T47D (cell line): ENCODE measurements around the gene PCDHGA3.

Experiments used
- DNase-seq, 2 experiments: peaks; one replicate each; pipeline versions ENCODE4 v3.0.0 to v3.0.0-alpha.2; 2011 to 2012; ENCODE audit warnings: low read depth in 1 of 2, low spot score in 1 of 2
- JUND ChIP-seq: IDR thresholded peaks from 2 replicates; pipeline ENCODE4 v1.6.1; 2012; ENCODE audit warnings: low read depth
- in situ Hi-C: cut with HindIII; loops from 2 replicates; pipeline ENCODE4 v1.10.0; 2016; ENCODE audit warnings: low sequenced_read_pairs, low pct_unique_long_range_greater_than_20kb

PCDHGA3 gene

DNA sequence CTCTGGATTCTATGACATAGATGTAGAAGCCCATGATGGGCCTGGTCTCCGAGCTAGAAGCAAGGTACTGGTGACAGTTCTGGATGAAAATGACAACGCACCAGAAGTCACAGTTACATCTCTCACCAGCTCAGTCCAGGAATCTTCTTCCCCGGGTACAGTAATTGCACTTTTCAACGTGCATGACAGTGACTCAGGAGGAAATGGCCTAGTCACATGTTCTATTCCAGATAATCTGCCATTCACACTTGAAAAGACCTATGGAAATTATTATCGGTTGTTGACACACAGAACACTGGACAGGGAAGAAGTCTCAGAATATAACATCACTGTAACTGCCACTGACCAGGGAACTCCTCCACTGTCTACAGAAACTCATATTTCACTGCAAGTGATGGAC lies 12.5 kb downstream of the PCDHGA3 start:
- in situ Hi-C loops, result no loop called here
- TF ChIP-seq JUND, result no peak
- no peak for DNase-seq

GRCh38 chr5:141356950-141357349 lies 13.3 kb downstream of the PCDHGA3 start:
- TF ChIP-seq JUND, result no peak
- no peak for DNase-seq
- in situ Hi-C loops, result no loop called here

- in situ Hi-C loops, result no loop called here
- DNase-seq, result peak; percentile 81
- TF ChIP-seq JUND, result no peak
Measured at GRCh38 chr5:141359790-141360426, 16.3 kb downstream of the PCDHGA3 start, which contains the start of gene PCDHGB2. PCDHGB2 (plus strand) TSS chr5:141359994; CDS start chr5:141360136, 142 bp downstream.

DNA sequence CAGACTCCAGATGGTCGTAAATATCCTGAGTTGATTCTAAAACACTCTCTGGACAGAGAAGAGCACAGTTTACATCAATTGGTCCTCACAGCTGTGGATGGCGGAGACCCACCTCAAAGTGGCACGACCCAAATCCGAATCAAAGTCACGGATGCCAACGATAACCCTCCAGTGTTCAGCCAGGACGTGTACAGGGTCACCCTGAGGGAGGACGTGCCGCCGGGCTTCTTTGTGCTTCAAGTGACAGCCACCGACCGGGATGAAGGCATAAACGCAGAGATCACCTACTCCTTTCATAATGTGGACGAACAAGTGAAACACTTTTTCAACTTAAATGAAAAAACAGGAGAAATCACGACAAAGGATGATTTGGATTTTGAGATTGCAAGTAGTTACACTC lies 17.1 kb downstream of the PCDHGA3 start:
- no peak for DNase-seq
- no peak for TF ChIP-seq JUND
- in situ Hi-C loops, result no loop called here

- DNase-seq, result no peak
- in situ Hi-C loops, result no loop called here
- no peak for TF ChIP-seq JUND
Measured at GRCh38 chr5:141362719-141363118, 19.1 kb downstream of the PCDHGA3 start.

- in situ Hi-C loops, result no loop called here
- no peak for TF ChIP-seq JUND
- peak in 1 of 2 experiments; percentile 50 for DNase-seq
Measured at GRCh38 chr5:141363952-141364660, 20.5 kb downstream of the PCDHGA3 start, which contains the start of gene PCDHGA5. PCDHGA5 (plus strand) TSS chr5:141364162; CDS start chr5:141364331, 169 bp downstream.

DNA sequence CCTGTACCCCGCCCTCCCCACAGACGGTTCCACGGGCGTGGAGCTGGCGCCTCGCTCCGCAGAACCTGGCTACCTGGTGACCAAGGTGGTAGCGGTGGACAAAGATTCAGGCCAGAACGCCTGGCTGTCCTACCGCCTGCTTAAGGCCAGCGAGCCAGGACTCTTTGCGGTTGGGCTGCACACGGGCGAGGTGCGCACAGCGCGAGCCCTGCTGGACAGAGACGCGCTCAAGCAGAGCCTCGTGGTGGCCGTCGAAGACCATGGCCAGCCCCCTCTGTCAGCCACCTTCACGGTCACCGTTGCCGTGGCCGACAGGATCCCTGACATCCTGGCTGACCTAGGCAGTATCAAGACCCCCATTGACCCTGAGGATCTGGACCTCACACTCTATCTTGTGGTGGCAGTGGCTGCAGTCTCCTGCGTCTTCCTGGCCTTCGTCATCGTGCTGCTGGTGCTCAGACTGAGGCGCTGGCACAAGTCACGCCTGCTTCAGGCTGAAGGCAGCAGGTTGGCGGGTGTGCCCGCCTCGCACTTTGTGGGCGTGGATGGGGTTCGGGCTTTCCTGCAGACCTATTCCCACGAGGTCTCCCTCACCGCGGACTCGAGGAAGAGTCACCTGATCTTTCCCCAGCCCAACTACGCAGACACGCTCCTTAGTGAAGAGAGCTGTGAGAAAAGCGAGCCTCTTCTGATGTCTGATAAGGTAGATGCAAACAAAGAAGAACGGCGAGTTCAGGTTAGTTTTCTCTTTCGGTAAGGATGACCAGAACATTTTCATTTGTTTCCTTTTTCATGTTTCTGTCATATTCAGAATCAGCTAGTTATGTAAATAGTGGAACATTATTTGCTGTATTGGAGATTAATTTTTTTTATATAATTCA lies 22.6 kb downstream of the PCDHGA3 start:
- in situ Hi-C loops, result no loop called here
- DNase-seq, result peak in 1 of 2 experiments; percentile 32
- TF ChIP-seq JUND, result no peak

DNA sequence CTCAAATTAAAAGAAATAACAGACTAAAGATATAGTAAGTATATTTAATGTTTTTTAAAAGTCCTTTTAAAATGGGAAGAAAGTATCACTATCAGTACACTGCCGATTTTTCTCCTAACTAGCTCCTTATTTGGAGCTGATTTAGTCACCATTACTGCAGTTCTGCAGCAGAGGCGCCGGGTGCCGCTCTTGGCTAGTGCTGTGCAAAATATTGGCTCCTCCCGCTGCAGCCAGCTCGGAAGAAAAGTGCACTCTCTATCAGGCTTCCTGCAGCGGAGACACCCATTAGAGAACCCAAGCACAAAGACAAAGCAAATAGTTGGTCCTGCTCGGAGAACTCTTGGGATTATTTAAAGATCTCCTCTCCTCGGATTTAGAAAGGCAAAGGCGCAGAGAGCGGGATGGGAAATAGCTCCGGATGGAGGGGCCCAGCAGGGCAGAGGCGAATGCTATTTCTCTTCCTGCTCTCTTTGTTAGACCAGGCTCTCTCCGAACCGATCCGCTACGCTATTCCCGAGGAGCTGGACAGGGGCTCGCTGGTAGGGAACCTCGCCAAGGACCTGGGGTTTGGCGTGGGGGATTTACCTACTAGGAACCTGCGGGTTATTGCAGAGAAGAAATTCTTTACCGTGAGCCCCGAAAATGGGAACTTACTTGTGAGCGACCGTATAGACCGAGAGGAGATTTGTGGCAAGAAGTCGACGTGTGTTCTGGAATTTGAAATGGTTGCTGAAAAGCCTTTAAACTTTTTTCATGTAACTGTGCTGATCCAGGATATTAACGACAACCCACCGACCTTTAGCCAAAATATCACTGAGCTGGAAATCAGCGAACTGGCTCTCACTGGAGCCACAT lies 26.6 kb downstream of the PCDHGA3 start, which contains the start of gene PCDHGB3:
Gene PCDHGB3 (plus strand): TSS at position 249 of the 855 bp plus-strand sequence. CDS start 153 bp downstream, at position 402.
- DNase-seq, result no peak
- no peak for TF ChIP-seq JUND
- in situ Hi-C loops, result no loop called here

DNA sequence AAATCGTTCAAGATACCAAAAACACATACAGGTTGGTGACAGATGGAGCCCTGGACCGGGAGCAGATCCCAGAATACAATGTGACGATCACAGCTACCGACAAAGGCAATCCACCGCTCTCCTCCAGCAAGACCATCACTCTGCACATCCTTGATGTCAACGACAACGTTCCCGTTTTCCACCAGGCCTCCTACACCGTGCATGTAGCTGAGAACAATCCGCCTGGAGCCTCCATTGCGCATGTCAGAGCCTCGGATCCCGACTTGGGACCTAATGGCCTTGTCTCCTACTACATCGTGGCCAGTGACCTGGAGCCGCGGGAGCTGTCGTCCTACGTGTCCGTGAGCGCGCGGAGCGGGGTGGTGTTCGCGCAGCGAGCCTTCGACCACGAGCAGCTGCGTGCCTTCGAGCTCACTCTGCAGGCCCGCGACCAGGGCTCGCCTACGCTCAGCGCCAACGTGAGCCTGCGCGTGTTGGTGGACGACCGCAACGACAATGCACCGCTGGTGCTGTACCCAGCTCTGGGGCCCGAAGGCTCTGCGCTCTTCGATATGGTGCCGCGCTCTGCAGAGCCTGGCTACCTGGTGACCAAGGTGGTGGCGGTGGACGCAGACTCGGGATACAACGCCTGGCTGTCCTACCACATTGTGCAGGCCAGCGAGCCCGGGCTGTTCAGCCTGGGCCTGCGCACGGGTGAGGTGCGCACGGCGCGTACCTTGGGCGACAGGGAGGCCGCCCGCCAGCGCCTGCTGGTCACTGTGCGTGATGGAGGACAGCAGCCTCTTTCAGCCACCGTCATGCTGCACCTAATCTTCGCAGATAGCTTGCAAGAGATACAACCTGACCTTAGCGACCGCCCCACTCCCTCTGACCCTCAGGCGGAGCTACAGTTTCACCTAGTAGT lies 28.2 kb downstream of the PCDHGA3 start:
- in situ Hi-C loops, result no loop called here
- DNase-seq, result no peak
- TF ChIP-seq JUND, result no peak

DNA sequence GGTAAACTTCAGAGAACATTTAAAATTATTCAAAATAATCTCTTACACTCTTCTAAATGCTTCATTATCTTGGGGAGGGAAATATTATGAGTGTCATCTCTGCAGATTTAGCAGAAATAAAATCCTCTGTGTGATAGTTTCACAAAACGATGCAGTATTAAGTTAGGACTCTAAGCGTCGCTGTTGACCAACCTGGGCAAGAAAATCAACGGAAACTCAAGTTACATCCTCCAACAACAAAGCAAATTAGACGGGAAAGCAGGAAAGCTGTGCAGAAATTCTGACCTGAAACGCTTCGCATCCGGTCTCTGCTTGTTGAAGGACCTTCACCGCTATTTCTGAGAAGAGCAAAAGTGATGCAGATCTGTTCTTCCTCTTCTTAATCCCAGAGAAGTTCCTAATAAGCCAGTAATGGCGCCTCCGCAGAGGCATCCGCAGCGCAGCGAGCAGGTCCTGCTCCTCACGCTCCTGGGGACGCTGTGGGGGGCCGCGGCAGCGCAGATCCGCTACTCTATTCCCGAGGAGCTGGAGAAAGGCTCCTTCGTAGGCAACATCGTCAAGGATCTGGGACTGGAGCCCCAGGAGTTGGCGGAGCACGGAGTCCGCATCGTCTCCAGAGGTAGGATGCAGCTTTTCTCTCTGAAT lies 30.2 kb downstream of the PCDHGA3 start, which contains the start of gene PCDHGA6:
Gene PCDHGA6 (plus strand): TSS at position 219 of the 645 bp plus-strand sequence. CDS start 193 bp downstream, at position 412.
- in situ Hi-C loops, result no loop called here
- DNase-seq, result peak; percentile 55 to 70
- TF ChIP-seq JUND, result no peak
